Activated T-helper 2 cell treated with anti-CD3 and anti-CD28 coated beads, Interferon-gamma antibody, Interleukin-2, Interleukin-4, amounts not matched to agents 10 μg/mL and 5 μg/mL and 100 μg/mL, durations not matched to agents 14 hours and 24 hours and 36 hours (primary cell): ENCODE measurements around the gene ELOB. TPM values are rescaled to one million over a fixed set of nuclear protein-coding genes. Genes with fewer than 3 reads are reported as not detected.

Experiments
- DNase-seq: peaks from one replicate; pipeline ENCODE4 v3.0.0; 2021; ENCODE audit warnings: low spot score
- H3K27ac Mint-ChIP-seq: one replicate; pipeline ENCODE4 v1.8.0; 2021; ENCODE audit warnings: mixed read lengths
- H3K27me3 Mint-ChIP-seq: one replicate; pipeline ENCODE4 v1.8.0; 2021; ENCODE audit warnings: low read depth, mixed read lengths
- H3K36me3 Mint-ChIP-seq: one replicate; pipeline ENCODE4 v1.8.0; 2021; ENCODE audit warnings: low read depth, mixed read lengths
- H3K4me1 Mint-ChIP-seq: one replicate; pipeline ENCODE4 v1.8.0; 2021; ENCODE audit warnings: low read depth, mixed read lengths
- H3K4me3 Mint-ChIP-seq: one replicate; pipeline ENCODE4 v1.8.0; 2021; ENCODE audit warnings: low read depth, mild to moderate bottlenecking, moderate library complexity, mixed read lengths
- H3K9me3 Mint-ChIP-seq: one replicate; pipeline ENCODE4 v1.8.0; 2021; ENCODE audit warnings: mixed read lengths
- intact Hi-C: fragments of 100-400 bp; cut with micrococcal nuclease; formaldehyde crosslinking; loops from one replicate; pipeline ENCODE4 v1.15.1; 2023
- total RNA-seq: library from RNA; stranded (reverse); gene quantifications from 2 replicates; pipeline ENCODE4 v1.2.3, GENCODE V29; 2022

The ELOB gene
- total RNA-seq: 242 and 252 TPM in 2 replicates

GRCh38 chr16:2777231-2777902, at the start of gene ELOB:
Gene ELOB, minus strand, starts transcription at chr16:2777280. Its CDS starts 41 bp downstream, at chr16:2777239.
- peak; percentile 84 for DNase-seq
- intact Hi-C loops: loop anchor here (1.0 kb wide), 1 partner anchor 25 kb away; the partner anchor contains the start of gene SRRM2
- Mint-ChIP-seq H3K4me3 (peak within 1 kb of the TSS; percentile 97), H3K27ac (peak within 1 kb of the TSS; percentile 93), H3K27me3 (no peaks in the 10 kb centered on the region), H3K4me1 (peaks cover 15% of the 10 kb centered on the region), H3K36me3 (peaks cover 24% of the 10 kb centered on the region), H3K9me3 (no peaks in the 10 kb centered on the region)

GRCh38 chr16:2825906-2826305, 48.8 kb upstream of the ELOB start:
- no peak for DNase-seq
- H3K36me3 Mint-ChIP-seq: no peaks in the 10 kb centered on the region
- H3K27me3 Mint-ChIP-seq: no peaks in the 10 kb centered on the region
- intact Hi-C loops: no loop called here
- H3K9me3 Mint-ChIP-seq: no peaks in the 10 kb centered on the region
- H3K4me3 Mint-ChIP-seq: no peak overlapping the region
- H3K4me1 Mint-ChIP-seq: no peaks in the 10 kb centered on the region
- no peak overlapping the region for H3K27ac Mint-ChIP-seq

- no peak overlapping the region for H3K27ac Mint-ChIP-seq
- no peak overlapping the region for H3K4me3 Mint-ChIP-seq
- no peaks in the 10 kb centered on the region for H3K4me1 Mint-ChIP-seq
- no peaks in the 10 kb centered on the region for H3K9me3 Mint-ChIP-seq
- intact Hi-C loops: no loop called here
- H3K27me3 Mint-ChIP-seq: no peaks in the 10 kb centered on the region
- no peaks in the 10 kb centered on the region for H3K36me3 Mint-ChIP-seq
- DNase-seq: no peak
Measured at GRCh38 chr16:2825049-2825742, 48.1 kb upstream of the ELOB start.

GRCh38 chr16:2824626-2825025, 47.5 kb upstream of the ELOB start:
- no peak for DNase-seq
- no peaks in the 10 kb centered on the region for H3K9me3 Mint-ChIP-seq
- no peak overlapping the region for H3K4me3 Mint-ChIP-seq
- H3K27me3 Mint-ChIP-seq: no peaks in the 10 kb centered on the region
- H3K4me1 Mint-ChIP-seq: no peaks in the 10 kb centered on the region
- intact Hi-C loops: no loop called here
- no peak overlapping the region for H3K27ac Mint-ChIP-seq
- H3K36me3 Mint-ChIP-seq: no peaks in the 10 kb centered on the region

- Mint-ChIP-seq H3K27ac (no peak overlapping the region), H3K27me3 (no peaks in the 10 kb centered on the region), H3K4me3 (no peak overlapping the region), H3K9me3 (no peaks in the 10 kb centered on the region), H3K36me3 (no peaks in the 10 kb centered on the region), H3K4me1 (no peaks in the 10 kb centered on the region)
- intact Hi-C loops: no loop called here
- DNase-seq: no peak
Measured at GRCh38 chr16:2822496-2822895, 45.4 kb upstream of the ELOB start.

GRCh38 chr16:2822158-2822495, 45.0 kb upstream of the ELOB start:
- H3K36me3 Mint-ChIP-seq: no peaks in the 10 kb centered on the region
- DNase-seq: no peak
- H3K4me3 Mint-ChIP-seq: no peak overlapping the region
- no peaks in the 10 kb centered on the region for H3K4me1 Mint-ChIP-seq
- no peaks in the 10 kb centered on the region for H3K27me3 Mint-ChIP-seq
- intact Hi-C loops: no loop called here
- no peak overlapping the region for H3K27ac Mint-ChIP-seq
- no peaks in the 10 kb centered on the region for H3K9me3 Mint-ChIP-seq

GRCh38 chr16:2821487-2822157, 44.5 kb upstream of the ELOB start:
- Mint-ChIP-seq H3K4me3 (no peak overlapping the region), H3K27me3 (no peaks in the 10 kb centered on the region), H3K4me1 (no peaks in the 10 kb centered on the region), H3K9me3 (no peaks in the 10 kb centered on the region), H3K27ac (no peak overlapping the region), H3K36me3 (no peaks in the 10 kb centered on the region)
- intact Hi-C loops: no loop called here
- no peak for DNase-seq

- Mint-ChIP-seq H3K4me3 (no peak overlapping the region), H3K27ac (no peak overlapping the region), H3K9me3 (no peaks in the 10 kb centered on the region), H3K4me1 (no peaks in the 10 kb centered on the region), H3K36me3 (no peaks in the 10 kb centered on the region), H3K27me3 (no peaks in the 10 kb centered on the region)
- no peak for DNase-seq
- intact Hi-C loops: no loop called here
Measured at GRCh38 chr16:2820836-2821486, 43.9 kb upstream of the ELOB start.

GRCh38 chr16:2819939-2820835, 43.1 kb upstream of the ELOB start:
- Mint-ChIP-seq H3K9me3 (no peaks in the 10 kb centered on the region), H3K27ac (no peak overlapping the region), H3K27me3 (no peaks in the 10 kb centered on the region), H3K4me3 (no peak overlapping the region), H3K4me1 (no peaks in the 10 kb centered on the region), H3K36me3 (no peaks in the 10 kb centered on the region)
- DNase-seq: no peak
- intact Hi-C loops: no loop called here

- no peaks in the 10 kb centered on the region for H3K4me1 Mint-ChIP-seq
- DNase-seq: no peak
- H3K27me3 Mint-ChIP-seq: no peaks in the 10 kb centered on the region
- intact Hi-C loops: no loop called here
- no peak overlapping the region for H3K27ac Mint-ChIP-seq
- no peaks in the 10 kb centered on the region for H3K9me3 Mint-ChIP-seq
- no peaks in the 10 kb centered on the region for H3K36me3 Mint-ChIP-seq
- H3K4me3 Mint-ChIP-seq: no peak overlapping the region
Measured at GRCh38 chr16:2819179-2819938, 42.3 kb upstream of the ELOB start.

GRCh38 chr16:2818272-2818876, 41.3 kb upstream of the ELOB start:
- Mint-ChIP-seq H3K36me3 (no peaks in the 10 kb centered on the region), H3K27me3 (no peaks in the 10 kb centered on the region), H3K27ac (no peak overlapping the region), H3K4me3 (peak overlapping the region; percentile 52), H3K9me3 (no peaks in the 10 kb centered on the region), H3K4me1 (no peaks in the 10 kb centered on the region)
- intact Hi-C loops: no loop called here
- no peak for DNase-seq
